ENCODE results near the gene MAN2A1. TPM values are rescaled to one million over a fixed set of nuclear protein-coding genes. Genes with fewer than 3 reads are reported as not detected.

MAN2A1 gene
- total RNA-seq, 2 donors from 2014 or later = 60.7 to 62.1 TPM

GRCh38 chr5:109859537-109859936 is 169.8 kb downstream of the MAN2A1 start:
- Histone ChIP-seq H3K27me3 (ENCODE audit: control insufficient read depth, insufficient read depth, low read length, poor library complexity, severe bottlenecking) (no peaks in the 10 kb centered on the region), H3K9ac (ENCODE audit: extremely low read depth, low read length, poor library complexity, severe bottlenecking) (no peak overlapping the region), H3K36me3 (ENCODE audit: control insufficient read depth, insufficient read depth, low read length) (peaks cover 51% of the 10 kb centered on the region), H3K4me1 (ENCODE audit: control insufficient read depth, insufficient read depth, low read length) (peaks cover 2% of the 10 kb centered on the region), H3K27ac (ENCODE audit: low read depth, low read length) (no peak overlapping the region), H3K4me3 (ENCODE audit: low read length) (no peak overlapping the region), H3K9me3 (ENCODE audit: control insufficient read depth, low read length) (no peaks in the 10 kb centered on the region)
- no peak for TF ChIP-seq CTCF (conservative IDR thresholded peaks at IDR 0.05)
- Mint-ChIP-seq H3K4me3 (no peak overlapping the region), H3K27me3 (ENCODE audit: insufficient read depth) (no peaks in the 10 kb centered on the region), H3K27ac (no peak overlapping the region), H3K4me1 (peaks cover 21% of the 10 kb centered on the region), H3K9me3 (no peaks in the 10 kb centered on the region), H3K36me3 (ENCODE audit: low read depth) (peaks cover 23% of the 10 kb centered on the region)
- no peak for DNase-seq

- 93% methylated on average over 2 of the region's 2 CpGs for WGBS, 2 experiments (ENCODE audit: insufficient coverage in 1 of 2, insufficient read length in 1 of 2)
- TF ChIP-seq CTCF (conservative IDR thresholded peaks at IDR 0.05) = no peak
- Histone ChIP-seq H3K27ac (ENCODE audit: low read depth, low read length) (no peak overlapping the region), H3K36me3 (ENCODE audit: control insufficient read depth, insufficient read depth, low read length) (peaks cover 49% of the 10 kb centered on the region), H3K9ac (ENCODE audit: extremely low read depth, low read length, poor library complexity, severe bottlenecking) (no peak overlapping the region), H3K27me3 (ENCODE audit: control insufficient read depth, insufficient read depth, low read length, poor library complexity, severe bottlenecking) (no peaks in the 10 kb centered on the region), H3K4me1 (ENCODE audit: control insufficient read depth, insufficient read depth, low read length) (peaks cover 2% of the 10 kb centered on the region), H3K9me3 (ENCODE audit: control insufficient read depth, low read length) (no peaks in the 10 kb centered on the region), H3K4me3 (ENCODE audit: low read length) (no peak overlapping the region)
- no peak for DNase-seq
- Mint-ChIP-seq H3K36me3 (ENCODE audit: low read depth) (peaks cover 31% of the 10 kb centered on the region), H3K9me3 (no peaks in the 10 kb centered on the region), H3K4me3 (no peak overlapping the region), H3K27ac (no peak overlapping the region), H3K4me1 (peaks cover 14% of the 10 kb centered on the region), H3K27me3 (ENCODE audit: insufficient read depth) (no peaks in the 10 kb centered on the region)
These were observed 172.6 kb downstream of the MAN2A1 start for GRCh38 chr5:109862301-109862700.

GRCh38 chr5:109863752-109864151 is 174.0 kb downstream of the MAN2A1 start:
- peaks cover 37% of the 10 kb centered on the region for H3K36me3 Mint-ChIP-seq (ENCODE audit: low read depth)
- peaks cover under 1% of the 10 kb centered on the region for H3K4me1 Mint-ChIP-seq
- H3K4me3 ChIP-seq (ENCODE audit: low read length) = no peak overlapping the region
- WGBS, 2 experiments (ENCODE audit: insufficient coverage in 1 of 2, insufficient read length in 1 of 2) = 85 to 100% methylated on average over 1 of the region's 1 CpG
- H3K36me3 ChIP-seq (ENCODE audit: control insufficient read depth, insufficient read depth, low read length) = peaks cover 61% of the 10 kb centered on the region
- H3K27me3 ChIP-seq (ENCODE audit: control insufficient read depth, insufficient read depth, low read length, poor library complexity, severe bottlenecking) = no peaks in the 10 kb centered on the region
- no peak overlapping the region for H3K4me3 Mint-ChIP-seq
- H3K27ac ChIP-seq (ENCODE audit: low read depth, low read length) = no peak overlapping the region
- no peaks in the 10 kb centered on the region for H3K27me3 Mint-ChIP-seq (ENCODE audit: insufficient read depth)
- no peak for TF ChIP-seq CTCF (conservative IDR thresholded peaks at IDR 0.05)
- H3K27ac Mint-ChIP-seq = no peak overlapping the region
- no peak overlapping the region for H3K9ac ChIP-seq (ENCODE audit: extremely low read depth, low read length, poor library complexity, severe bottlenecking)
- no peaks in the 10 kb centered on the region for H3K9me3 ChIP-seq (ENCODE audit: control insufficient read depth, low read length)
- no peaks in the 10 kb centered on the region for H3K9me3 Mint-ChIP-seq
- no peak for DNase-seq
- no peaks in the 10 kb centered on the region for H3K4me1 ChIP-seq (ENCODE audit: control insufficient read depth, insufficient read depth, low read length)
